MM.1S (cell line): ENCODE data around the gene MCM9.

Source experiments
- EZH2 ChIP-seq: fragments of 300-600 bp; sonication (generic); optimal IDR thresholded peaks from 2 replicates; pipeline ENCODE3; 2017; ENCODE audit warnings: low read depth, mild to moderate bottlenecking, antibody characterized with exemption, low read length, mixed read lengths
- EZH2phosphoT487 ChIP-seq: fragments of 300-600 bp; sonication (generic); IDR thresholded peaks from 2 replicates; pipeline ENCODE4 v1.6.1; 2018; ENCODE audit warnings: antibody characterized with exemption, low read length
- TF ChIP-seq, protein P1 (sequence below): fragments of 300-600 bp; sonication (generic); IDR thresholded peaks from 2 replicates; pipeline ENCODE4 v1.5.1; 2016; ENCODE audit warnings: antibody characterized with exemption, low read length, mixed read lengths

- TF ChIP-seq, protein P1, sequence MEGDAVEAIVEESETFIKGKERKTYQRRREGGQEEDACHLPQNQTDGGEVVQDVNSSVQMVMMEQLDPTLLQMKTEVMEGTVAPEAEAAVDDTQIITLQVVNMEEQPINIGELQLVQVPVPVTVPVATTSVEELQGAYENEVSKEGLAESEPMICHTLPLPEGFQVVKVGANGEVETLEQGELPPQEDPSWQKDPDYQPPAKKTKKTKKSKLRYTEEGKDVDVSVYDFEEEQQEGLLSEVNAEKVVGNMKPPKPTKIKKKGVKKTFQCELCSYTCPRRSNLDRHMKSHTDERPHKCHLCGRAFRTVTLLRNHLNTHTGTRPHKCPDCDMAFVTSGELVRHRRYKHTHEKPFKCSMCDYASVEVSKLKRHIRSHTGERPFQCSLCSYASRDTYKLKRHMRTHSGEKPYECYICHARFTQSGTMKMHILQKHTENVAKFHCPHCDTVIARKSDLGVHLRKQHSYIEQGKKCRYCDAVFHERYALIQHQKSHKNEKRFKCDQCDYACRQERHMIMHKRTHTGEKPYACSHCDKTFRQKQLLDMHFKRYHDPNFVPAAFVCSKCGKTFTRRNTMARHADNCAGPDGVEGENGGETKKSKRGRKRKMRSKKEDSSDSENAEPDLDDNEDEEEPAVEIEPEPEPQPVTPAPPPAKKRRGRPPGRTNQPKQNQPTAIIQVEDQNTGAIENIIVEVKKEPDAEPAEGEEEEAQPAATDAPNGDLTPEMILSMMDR: no peak
- TF ChIP-seq EZH2: no peak
- TF ChIP-seq EZH2phosphoT487: no peak
These were observed 104.3 kb downstream of the MCM9 start for GRCh38 chr6:118830691-118831090.
